H1 (cell line): Measurements from ENCODE around the gene PRKAR2A. TPM values are rescaled to one million over a fixed set of nuclear protein-coding genes. Genes with fewer than 3 reads are reported as not detected.

Experiments
- CTCF ChIA-PET: fragments of 300-600 bp; sonication (Branson Sonifier 250); formaldehyde crosslinking; loops from one replicate; lab custom pipeline; 2021; ENCODE audit not compliant: partially characterized antibody; lab: Charles Lee
- POLR2A ChIA-PET: fragments of 300-600 bp; sonication (Branson Sonifier 250); formaldehyde crosslinking; loops from one replicate; lab custom pipeline; 2021; ENCODE audit warnings: inconsistent platforms; ENCODE audit not compliant: partially characterized antibody; lab: Charles Lee
- DNase-seq, 2 experiments: peaks; one replicate each; pipeline versions ENCODE4 v3.0.0 to v3.0.0-alpha.2; 2010 to 2022; ENCODE audit warnings: low spot score in 2 of 2, low read depth in 1 of 2, mixed read lengths in 1 of 2
- FAIRE-seq: peaks from 2 replicates; lab custom pipeline; 2011; peaks lifted over from hg19 to GRCh38; lab: Jason Lieb, UNC
- H2AFZ ChIP-seq: 2 replicates; pipeline ENCODE4 v1.8.1; 2012; ENCODE audit warnings: low read length, inconsistent platforms
- H2AK5ac ChIP-seq: 2 replicates; pipeline ENCODE4 v1.6.1; 2013; ENCODE audit warnings: low read depth, low read length
- H2BK120ac ChIP-seq: replicated peaks from 2 replicates; pipeline ENCODE3; 2013; ENCODE audit warnings: low read depth, low read length, inconsistent platforms
- H2BK12ac ChIP-seq: 2 replicates; pipeline ENCODE4 v1.6.1; 2013; ENCODE audit warnings: low read depth, low read length
- H2BK15ac ChIP-seq: 2 replicates; pipeline ENCODE4 v1.6.1; 2013; ENCODE audit warnings: low read length
- H2BK20ac ChIP-seq: 2 replicates; pipeline ENCODE4 v1.6.1; 2013; ENCODE audit warnings: low read length
- H2BK5ac ChIP-seq: 2 replicates; pipeline ENCODE4 v1.6.1; 2013; ENCODE audit warnings: low read depth, low read length
- H3K14ac ChIP-seq: 2 replicates; pipeline ENCODE4 v1.6.1; 2013; ENCODE audit warnings: inconsistent platforms; ENCODE audit not compliant: insufficient read length
- H3K18ac ChIP-seq: 2 replicates; pipeline ENCODE4 v1.6.1; 2013; ENCODE audit warnings: low read length; ENCODE audit errors: extremely low read depth
- H3K23ac ChIP-seq: 2 replicates; pipeline ENCODE4 v1.6.1; 2013; ENCODE audit warnings: inconsistent platforms; ENCODE audit not compliant: insufficient read length
- H3K23me2 ChIP-seq: 2 replicates; pipeline ENCODE4 v1.6.1; 2013; ENCODE audit warnings: low read depth, low read length
- H3K27ac ChIP-seq: 2 replicates; pipeline ENCODE4 v1.6.1; 2011; ENCODE audit warnings: low read depth, low read length, inconsistent platforms
- H3K27me3 ChIP-seq, 4 experiments: replicated peaks in 1 of 4; 1 replicate in 1 of 4; 2 replicates in 3 of 4; pipeline versions ENCODE4 v1.6.1 to v1.8.1; 2011 to 2013; ENCODE audit warnings: low read length in 3 of 4, mild to moderate bottlenecking in 3 of 4, inconsistent platforms in 2 of 4, mixed read lengths in 2 of 4, moderate library complexity in 1 of 4; ENCODE audit not compliant: control insufficient read depth in 3 of 4, insufficient read depth in 3 of 4; ENCODE audit errors: extremely low read depth in 1 of 4
- H3K36me3 ChIP-seq, 4 experiments: 2 replicates each; pipeline versions ENCODE4 v1.6.1 to v1.8.1; 2011 to 2013; ENCODE audit warnings: mild to moderate bottlenecking in 4 of 4, low read length in 3 of 4, moderate library complexity in 2 of 4, control low read depth in 1 of 4, inconsistent platforms in 1 of 4; ENCODE audit not compliant: insufficient read depth in 4 of 4, control insufficient read depth in 2 of 4
- H3K4ac ChIP-seq: replicated peaks from 2 replicates; pipeline ENCODE3; 2013; ENCODE audit warnings: low read length, low read depth, mixed read lengths, inconsistent platforms; ENCODE audit not compliant: insufficient read length
- H3K4me1 ChIP-seq, 4 experiments: replicated peaks in 1 of 4; 1 replicate in 1 of 4; 2 replicates in 3 of 4; pipeline versions ENCODE4 v1.6.1 to v1.8.1; 2011 to 2013; ENCODE audit warnings: low read length in 3 of 4, inconsistent platforms in 2 of 4, mixed read lengths in 1 of 4; ENCODE audit not compliant: insufficient read depth in 4 of 4, control insufficient read depth in 3 of 4
- H3K4me2 ChIP-seq, 2 experiments: 2 replicates each; pipeline versions ENCODE4 v1.6.1 to v1.8.1; 2011 to 2013; ENCODE audit warnings: low read depth in 2 of 2, low read length in 2 of 2, control low read depth in 1 of 2, inconsistent platforms in 1 of 2, mild to moderate bottlenecking in 1 of 2; ENCODE audit not compliant: insufficient read depth in 1 of 2
- H3K4me3 ChIP-seq, 4 experiments: fragments of 200-600, 300-600 bp in 1 of 4; sonication (generic), shearing (Covaris generic), sonication (Bioruptor Twin) in 1 of 4; 2 replicates each; pipeline versions ENCODE4 v1.5.1 to v1.8.1; 2011 to 2016; ENCODE audit warnings: low read length in 4 of 4, low read depth in 3 of 4, control low read depth in 2 of 4, inconsistent platforms in 2 of 4, mild to moderate bottlenecking in 2 of 4, mixed read lengths in 1 of 4, moderate library complexity in 1 of 4; ENCODE audit not compliant: insufficient read depth in 2 of 4; ENCODE audit errors: extremely low read depth in 1 of 4
- H3K56ac ChIP-seq: replicated peaks from 2 replicates; pipeline ENCODE3; 2013; ENCODE audit warnings: low read depth, mild to moderate bottlenecking, mixed read lengths, low read length, inconsistent platforms; ENCODE audit not compliant: insufficient read length
- H3K79me1 ChIP-seq: 2 replicates; pipeline ENCODE4 v1.6.1; 2013; ENCODE audit warnings: low read depth, low read length, control low read depth
- H3K79me2 ChIP-seq, 2 experiments: 2 replicates each; pipeline versions ENCODE4 v1.6.1 to v1.8.1; 2012 to 2013; ENCODE audit warnings: low read length in 2 of 2, mild to moderate bottlenecking in 2 of 2, inconsistent platforms in 1 of 2; ENCODE audit not compliant: insufficient read depth in 2 of 2, control insufficient read depth in 1 of 2
- H3K9ac ChIP-seq, 4 experiments: replicated peaks in 1 of 4; 1 replicate in 1 of 4; 2 replicates in 3 of 4; pipeline versions ENCODE4 v1.6.1 to v1.8.1; 2011 to 2013; ENCODE audit warnings: low read depth in 3 of 4, low read length in 3 of 4, control low read depth in 2 of 4, mild to moderate bottlenecking in 2 of 4, moderate library complexity in 2 of 4, inconsistent platforms in 1 of 4; ENCODE audit errors: extremely low read depth in 1 of 4
- H3K9me3 ChIP-seq, 2 experiments: 2 replicates each; pipeline versions ENCODE4 v1.6.1 to v1.8.1; 2012 to 2013; ENCODE audit warnings: mild to moderate bottlenecking in 2 of 2, moderate library complexity in 2 of 2, control low read depth in 1 of 2, inconsistent platforms in 1 of 2, low read depth in 1 of 2, low read length in 1 of 2, mixed read lengths in 1 of 2; ENCODE audit not compliant: insufficient read depth in 2 of 2
- H4K20me1 ChIP-seq, 2 experiments: replicated peaks in 1 of 2; 2 replicates each; pipeline versions ENCODE3 to v1.8.1; 2011 to 2013; ENCODE audit warnings: inconsistent platforms in 2 of 2, low read length in 2 of 2, mild to moderate bottlenecking in 1 of 2; ENCODE audit not compliant: insufficient read depth in 2 of 2, control insufficient read depth in 1 of 2
- H4K5ac ChIP-seq: 2 replicates; pipeline ENCODE4 v1.6.1; 2013; ENCODE audit warnings: low read length, low read depth, mixed read lengths, inconsistent platforms; ENCODE audit not compliant: insufficient read length
- H4K8ac ChIP-seq: 2 replicates; pipeline ENCODE4 v1.8.0; 2013; ENCODE audit warnings: mild to moderate bottlenecking, moderate library complexity, low read length, inconsistent platforms; ENCODE audit not compliant: insufficient read depth; ENCODE audit errors: extremely low read depth
- H4K91ac ChIP-seq: replicated peaks from 2 replicates; pipeline ENCODE3; 2013; ENCODE audit warnings: low read length, mixed read lengths, inconsistent platforms; ENCODE audit not compliant: insufficient read length
- CHD1 ChIP-seq: IDR thresholded peaks from 2 replicates; pipeline ENCODE4 v1.6.1; 2012; ENCODE audit warnings: low read depth, low read length, improper control_type of control experiment
- HDAC6 ChIP-seq: IDR thresholded peaks from one replicate; pipeline ENCODE4 v1.7.1; 2012; ENCODE audit warnings: low read depth, mild to moderate bottlenecking, inconsistent platforms, low read length, moderate library complexity
- JUN ChIP-seq: IDR thresholded peaks from 2 replicates; pipeline ENCODE4 v1.6.1; 2011; ENCODE audit warnings: low read depth, mild to moderate bottlenecking, improper control_type of control experiment, low read length
- RXRA ChIP-seq: IDR thresholded peaks from 2 replicates; pipeline ENCODE4 v1.6.1; 2011; ENCODE audit warnings: low read depth, mild to moderate bottlenecking, low read length, moderate library complexity; ENCODE audit not compliant: insufficient read depth
- SP1 ChIP-seq: IDR thresholded peaks from 2 replicates; pipeline ENCODE4 v1.6.1; 2011; ENCODE audit warnings: low read depth, low read length
- TAF1 ChIP-seq: IDR thresholded peaks from 2 replicates; pipeline ENCODE4 v1.6.1; 2011; ENCODE audit warnings: mild to moderate bottlenecking, low read depth, low read length
- WGBS, 2 experiments: shearing (Covaris generic) in 1 of 2; methylation state at CpG; one replicate each; pipeline versions ENCODE4 v1.1.6 to v1.1.7; 2013 to 2015; ENCODE audit warnings: low lambda C conversion rate in 2 of 2, mixed read lengths in 2 of 2, inconsistent platforms in 1 of 2, low coverage in 1 of 2, missing lambda C conversion rate in 1 of 2; ENCODE audit not compliant: insufficient replicate concordance in 2 of 2, insufficient coverage in 1 of 2, insufficient read length in 1 of 2; ENCODE audit errors: extremely low coverage in 1 of 2, missing lambda C conversion rate in 1 of 2; 5-methylcytosine and 5-hydroxymethylcytosine counted together
- polyA plus RNA-seq, 7 experiments: library from polyadenylated mRNA; depleted of rRNA in 3 of 7; stranded (reverse) in 5 of 7; unstranded in 2 of 7; fragments of >200 nt in 5 of 7; fragments of 200-250 nt in 2 of 7; gene quantifications; 1 replicate in 5 of 7; 2 replicates in 1 of 7; 4 replicates in 1 of 7; pipeline versions ENCODE4 v1.2.1 to v1.2.3, GENCODE V29; 2011 to 2013; ENCODE audit warnings: missing spikeins in 2 of 7, mixed read lengths in 2 of 7
- total RNA-seq: library from RNA; stranded (reverse); fragmentation: NEBNext Ultra II Directional; extraction: Animal tissue kit (Norgen Biotek cat#: 25700); gene quantifications from 2 replicates; pipeline ENCODE4 v1.2.1, GENCODE V29; 2021

The PRKAR2A gene
- total and polyA plus RNA-seq, 2 of the 8 experiments (the other 6 are each of a cell fraction or from before 2014, with no cell fraction given), result 6.3 to 42.4 TPM

GRCh38 chr3:48891606-48892005 is 43.9 kb upstream of the PRKAR2A start:
- no peak overlapping the region for H3K27ac ChIP-seq
- no peak overlapping the region for H4K8ac ChIP-seq
- H4K5ac ChIP-seq, result no peak overlapping the region
- no peaks in the 10 kb centered on the region for H3K79me1 ChIP-seq
- no peaks in the 10 kb centered on the region for H3K23me2 ChIP-seq
- H2BK5ac ChIP-seq, result no peak overlapping the region
- no peak overlapping the region for H3K56ac ChIP-seq
- ChIA-PET POLR2A (no interaction called here), CTCF (interaction anchor here (0.6 kb wide), 1 partner anchor 1095 kb away, joined by 3 read pairs; no protein-coding TSS in a partner anchor)
- no peak overlapping the region for H2BK15ac ChIP-seq
- H3K27me3 ChIP-seq, result no peaks in the 10 kb centered on the region
- H3K36me3 ChIP-seq, result no peaks in the 10 kb centered on the region
- H3K4ac ChIP-seq, result no peak overlapping the region
- no peak for DNase-seq
- no peak overlapping the region for H2AK5ac ChIP-seq
- H2BK20ac ChIP-seq, result no peak overlapping the region
- no peak overlapping the region for H3K23ac ChIP-seq
- no peak overlapping the region for H2AFZ ChIP-seq
- no peaks in the 10 kb centered on the region for H3K9me3 ChIP-seq
- no peaks in the 10 kb centered on the region for H3K4me1 ChIP-seq
- H4K91ac ChIP-seq, result no peak overlapping the region
- H4K20me1 ChIP-seq, result no peaks in the 10 kb centered on the region
- no peaks in the 10 kb centered on the region for H3K79me2 ChIP-seq
- H2BK12ac ChIP-seq, result no peak overlapping the region
- H3K18ac ChIP-seq, result no peak overlapping the region
- no peak for FAIRE-seq
- 91 to 100% methylated on average over 2 to 8 of the region's 8 CpGs for WGBS, 2 experiments
- TF ChIP-seq RXRA, result no peak
- TF ChIP-seq JUN, result no peak
- TF ChIP-seq HDAC6, result no peak
- TF ChIP-seq CHD1, result no peak
- no peak for TF ChIP-seq SP1
- no peak for TF ChIP-seq TAF1
- no peak overlapping the region for H3K4me3 ChIP-seq
- H3K14ac ChIP-seq, result no peak overlapping the region
- H3K9ac ChIP-seq, result no peak overlapping the region
- H3K4me2 ChIP-seq, result no peak overlapping the region
- H2BK120ac ChIP-seq, result no peak overlapping the region
